Stimulated activated naive B cell treated with anti-CD40 and anti-IgM and Interleukin-4, amounts not matched to agents 10 μg/mL and 1 μg/mL and 100 μg/mL, for 72 hours (primary cell): ENCODE data around the gene PVALB.

ENCODE experiments used
- ATAC-seq, 2 donors: fragments of 150-1000 bp; cut with Tn5 transposase; replicated peaks; 2 replicates each; pipeline ENCODE4 v1.10.0; 2021; ENCODE audit warnings: moderate library complexity in 1 of 2
- DNase-seq: peaks from one replicate; pipeline ENCODE4 v3.0.0; 2021
- H3K27ac Mint-ChIP-seq: one replicate; pipeline ENCODE4 v1.8.0; 2022; ENCODE audit warnings: mild to moderate bottlenecking, mixed read lengths
- H3K27me3 Mint-ChIP-seq, 2 donors: one replicate each; pipeline ENCODE4 v1.8.0; 2022; ENCODE audit warnings: mixed read lengths in 2 of 2
- H3K36me3 Mint-ChIP-seq, 2 donors: one replicate each; pipeline ENCODE4 v1.8.0; 2022; ENCODE audit warnings: mixed read lengths in 2 of 2, mild to moderate bottlenecking in 1 of 2
- H3K4me1 Mint-ChIP-seq, 2 donors: one replicate each; pipeline ENCODE4 v1.8.0; 2022; ENCODE audit warnings: mixed read lengths in 2 of 2, mild to moderate bottlenecking in 1 of 2
- H3K4me3 Mint-ChIP-seq, 2 donors: one replicate each; pipeline ENCODE4 v1.8.0; 2022; ENCODE audit warnings: mild to moderate bottlenecking in 2 of 2, mixed read lengths in 2 of 2, moderate library complexity in 1 of 2
- H3K9me3 Mint-ChIP-seq, 2 donors: one replicate each; pipeline ENCODE4 v1.8.0; 2022; ENCODE audit warnings: mixed read lengths in 2 of 2, mild to moderate bottlenecking in 1 of 2

Gene PVALB

GRCh38 chr22:36856121-36856791, 39.4 kb upstream of the PVALB start:
- peak; percentile 18 to 31 for ATAC-seq

GRCh38 chr22:36855478-36855877, 38.6 kb upstream of the PVALB start:
- Mint-ChIP-seq H3K36me3 (peaks cover 0 to 10% of the 10 kb centered on the region in 2 donors), H3K27me3 (no peaks in the 10 kb centered on the region), H3K9me3 (peaks cover 0 to 6% of the 10 kb centered on the region in 2 donors), H3K4me3 (no peak overlapping the region), H3K27ac (no peak overlapping the region), H3K4me1 (peaks cover 44 to 60% of the 10 kb centered on the region in 2 donors)
- no peak for DNase-seq
- ATAC-seq: no peak

More at GRCh38 chr22:36856121-36856791, 39.4 kb upstream of the PVALB start:
- Mint-ChIP-seq H3K9me3 (peaks cover 0 to 6% of the 10 kb centered on the region in 2 donors), H3K36me3 (peaks cover 0 to 10% of the 10 kb centered on the region in 2 donors), H3K27me3 (no peaks in the 10 kb centered on the region), H3K4me3 (peak overlapping the region; percentile 74 to 81), H3K4me1 (peaks cover 46 to 68% of the 10 kb centered on the region in 2 donors), H3K27ac (peak overlapping the region; percentile 73)
- DNase-seq: peak; percentile 84

GRCh38 chr22:36853407-36854099, 36.7 kb upstream of the PVALB start:
- Mint-ChIP-seq H3K36me3 (no peaks in the 10 kb centered on the region), H3K4me1 (peaks cover 26 to 41% of the 10 kb centered on the region in 2 donors), H3K4me3 (peak overlapping the region; percentile 68 to 81), H3K27me3 (peaks cover 12 to 15% of the 10 kb centered on the region in 2 donors), H3K27ac (peak overlapping the region; percentile 94), H3K9me3 (peaks cover 0 to 5% of the 10 kb centered on the region in 2 donors)
- peak; percentile 85 for DNase-seq
- ATAC-seq: peak; percentile 76 to 79

GRCh38 chr22:36852056-36852973, 35.5 kb upstream of the PVALB start:
- Mint-ChIP-seq H3K4me1 (peaks cover 17 to 30% of the 10 kb centered on the region in 2 donors), H3K27ac (no peak overlapping the region), H3K27me3 (peaks cover 15 to 18% of the 10 kb centered on the region in 2 donors), H3K9me3 (peaks cover 0 to 5% of the 10 kb centered on the region in 2 donors), H3K36me3 (no peaks in the 10 kb centered on the region), H3K4me3 (no peak overlapping the region)
- DNase-seq (no peak), ATAC-seq (no peak)

GRCh38 chr22:36850682-36851081, 33.8 kb upstream of the PVALB start:
- Mint-ChIP-seq H3K9me3 (peaks cover 0 to 5% of the 10 kb centered on the region in 2 donors), H3K27ac (no peak overlapping the region), H3K4me3 (no peak overlapping the region), H3K27me3 (peaks cover 22 to 24% of the 10 kb centered on the region in 2 donors), H3K4me1 (peaks cover 7 to 14% of the 10 kb centered on the region in 2 donors), H3K36me3 (no peaks in the 10 kb centered on the region)
- DNase-seq: no peak
- ATAC-seq: no peak

- peaks cover 5 to 14% of the 10 kb centered on the region in 2 donors for H3K4me1 Mint-ChIP-seq
- peaks cover 22 to 24% of the 10 kb centered on the region in 2 donors for H3K27me3 Mint-ChIP-seq
- no peaks in the 10 kb centered on the region for H3K36me3 Mint-ChIP-seq
- DNase-seq (no peak), ATAC-seq (no peak)
- H3K4me3 Mint-ChIP-seq: no peak overlapping the region
- no peak overlapping the region for H3K27ac Mint-ChIP-seq
- peaks cover 0 to 5% of the 10 kb centered on the region in 2 donors for H3K9me3 Mint-ChIP-seq
Observed at GRCh38 chr22:36850056-36850455, 33.2 kb upstream of the PVALB start.

- Mint-ChIP-seq H3K27me3 (peaks cover 22 to 28% of the 10 kb centered on the region in 2 donors), H3K4me1 (no peaks in the 10 kb centered on the region), H3K27ac (no peak overlapping the region), H3K9me3 (no peaks in the 10 kb centered on the region), H3K36me3 (no peaks in the 10 kb centered on the region), H3K4me3 (no peak overlapping the region)
- no peak for ATAC-seq
- DNase-seq: no peak
Observed at GRCh38 chr22:36846949-36847348, 30.1 kb upstream of the PVALB start.

GRCh38 chr22:36846271-36846670, 29.4 kb upstream of the PVALB start:
- Mint-ChIP-seq H3K27me3 (peaks cover 22 to 28% of the 10 kb centered on the region in 2 donors), H3K27ac (no peak overlapping the region), H3K9me3 (no peaks in the 10 kb centered on the region), H3K4me1 (no peaks in the 10 kb centered on the region), H3K36me3 (no peaks in the 10 kb centered on the region), H3K4me3 (no peak overlapping the region)
- ATAC-seq (no peak), DNase-seq (no peak)

- DNase-seq: no peak
- peak; percentile 4 to 10 for ATAC-seq
- Mint-ChIP-seq H3K4me1 (peaks cover 9 to 14% of the 10 kb centered on the region in 2 donors), H3K27ac (no peak overlapping the region), H3K27me3 (peaks cover 8 to 16% of the 10 kb centered on the region in 2 donors), H3K9me3 (peaks cover 12 to 15% of the 10 kb centered on the region in 2 donors), H3K4me3 (peak overlapping the region; percentile 27 to 50), H3K36me3 (peaks cover 15 to 16% of the 10 kb centered on the region in 2 donors)
Observed at GRCh38 chr22:36840106-36840505, 23.3 kb upstream of the PVALB start.

GRCh38 chr22:36839356-36840073, 22.7 kb upstream of the PVALB start:
- no peak for DNase-seq
- peak overlapping the region; percentile 27 to 50 for H3K4me3 Mint-ChIP-seq
- H3K9me3 Mint-ChIP-seq: peaks cover 13 to 15% of the 10 kb centered on the region in 2 donors
- peak overlapping the region; percentile 14 for H3K27ac Mint-ChIP-seq
- peaks cover 10 to 16% of the 10 kb centered on the region in 2 donors for H3K27me3 Mint-ChIP-seq
- H3K4me1 Mint-ChIP-seq: peaks cover 9 to 14% of the 10 kb centered on the region in 2 donors
- peak; percentile 98 to 100 for ATAC-seq
- H3K36me3 Mint-ChIP-seq: peaks cover 15 to 16% of the 10 kb centered on the region in 2 donors

- H3K36me3 Mint-ChIP-seq: peaks cover 18 to 19% of the 10 kb centered on the region in 2 donors
- H3K4me3 Mint-ChIP-seq: no peak overlapping the region
- H3K27me3 Mint-ChIP-seq: peaks cover 13 to 14% of the 10 kb centered on the region in 2 donors
- peaks cover 16 to 17% of the 10 kb centered on the region in 2 donors for H3K9me3 Mint-ChIP-seq
- ATAC-seq (no peak), DNase-seq (no peak)
- H3K27ac Mint-ChIP-seq: no peak overlapping the region
- peaks cover 11 to 17% of the 10 kb centered on the region in 2 donors for H3K4me1 Mint-ChIP-seq
Observed at GRCh38 chr22:36838119-36839030, 21.5 kb upstream of the PVALB start.

GRCh38 chr22:36835903-36836302, 19.1 kb upstream of the PVALB start:
- H3K27ac Mint-ChIP-seq: no peak overlapping the region
- DNase-seq (no peak), ATAC-seq (no peak)
- peaks cover 21 to 24% of the 10 kb centered on the region in 2 donors for H3K9me3 Mint-ChIP-seq
- peaks cover 11 to 13% of the 10 kb centered on the region in 2 donors for H3K27me3 Mint-ChIP-seq
- H3K4me1 Mint-ChIP-seq: peaks cover 20 to 24% of the 10 kb centered on the region in 2 donors
- H3K4me3 Mint-ChIP-seq: no peak overlapping the region
- peaks cover 23 to 24% of the 10 kb centered on the region in 2 donors for H3K36me3 Mint-ChIP-seq
